K562 (cell line): ENCODE results near the gene TULP4. TPM values are rescaled to one million over a fixed set of nuclear protein-coding genes. Genes with fewer than 3 reads are reported as not detected.
"Not testable (repeated sequence)": the region's sequence is repeated elsewhere in the genome, so short reads cannot be mapped to it uniquely, and the experiment has no call there.

Source experiments
- ATAC-seq: fragments of 200-7000 bp; cut with Tn5 transposase; 3 replicates; pipeline ENCODE4 v1.9.1; 2020; ENCODE audit warnings: moderate library complexity
- BruUV-seq: library from RNA; stranded (reverse); fragments of 400-500 nt; replicated peaks from 2 replicates; lab custom pipeline; 2021; lab: Mats Ljungman, UMichigan
- CTCF ChIA-PET: fragments of 300-600 bp; formaldehyde crosslinking; extraction: SDS; loops from one replicate; lab custom pipeline; 2021; ENCODE audit warnings: low intra/inter-chr PET ratio; lab: Yijun Ruan, JAX
- POLR2A ChIA-PET: fragments of 300-600, 350-650 bp; sonication (Branson Sonifier 250); formaldehyde crosslinking; extraction: SDS; loops from one replicate; lab custom pipeline; 2021; ENCODE audit warnings: antibody characterized with exemption, inconsistent platforms; lab: Yijun Ruan, JAX
- DNase-seq, 4 experiments: peaks; one replicate each; pipeline versions ENCODE4 v3.0.0 to v3.0.0-alpha.2; 2011 to 2018; ENCODE audit warnings: low spot score in 3 of 4, mixed read lengths in 3 of 4; ENCODE audit errors: extremely low read depth in 1 of 4
- FAIRE-seq: peaks from 2 replicates; lab custom pipeline; 2011; peaks lifted over from hg19 to GRCh38; lab: Jason Lieb, UNC
- H2AFZ ChIP-seq: 2 replicates; pipeline ENCODE4 v1.6.0; 2011; ENCODE audit warnings: low read depth, low read length, control low read depth, inconsistent platforms
- H3K27ac ChIP-seq: fragments of 200-600 bp; 3 replicates; pipeline ENCODE4 v1.8.0; 2011; ENCODE audit warnings: low read depth, mild to moderate bottlenecking, control low read depth, inconsistent platforms, low read length, moderate library complexity, mixed read lengths; ENCODE audit errors: extremely low read depth
- H3K27me3 ChIP-seq, 2 experiments: fragments of 300-600 bp in 1 of 2; 2 replicates in 1 of 2; 3 replicates in 1 of 2; pipeline versions ENCODE4 v1.6.0 to v1.8.0; 2011; ENCODE audit warnings: inconsistent platforms in 2 of 2, low read length in 2 of 2, mild to moderate bottlenecking in 1 of 2, mixed read lengths in 1 of 2, moderate library complexity in 1 of 2; ENCODE audit not compliant: control insufficient read depth in 2 of 2, insufficient read depth in 2 of 2
- H3K36me3 ChIP-seq: fragments of 300-600 bp; 3 replicates; pipeline ENCODE4 v1.8.0; 2011; ENCODE audit warnings: mild to moderate bottlenecking, low read length, inconsistent platforms; ENCODE audit not compliant: control insufficient read depth, insufficient read depth
- H3K4me1 ChIP-seq, 2 experiments: fragments of 200-600 bp in 1 of 2; replicated peaks in 1 of 2; 2 replicates in 1 of 2; 3 replicates in 1 of 2; pipeline versions ENCODE4 v1.5.1 to v1.8.0; 2011; ENCODE audit warnings: inconsistent platforms in 2 of 2, low read length in 2 of 2, mild to moderate bottlenecking in 1 of 2, mixed read lengths in 1 of 2, moderate library complexity in 1 of 2; ENCODE audit not compliant: control insufficient read depth in 2 of 2, insufficient read depth in 2 of 2
- H3K4me2 ChIP-seq: 2 replicates; pipeline ENCODE4 v1.6.1; 2011; ENCODE audit warnings: low read length, control low read depth, inconsistent platforms, mixed read lengths; ENCODE audit not compliant: insufficient read depth
- H3K4me3 ChIP-seq: fragments of 200-600 bp; sonication (generic), shearing (Covaris generic); 2 replicates; pipeline ENCODE4 v1.5.1; 2016; ENCODE audit warnings: control low read depth, inconsistent platforms
- H3K79me2 ChIP-seq: fragments of 200-600 bp; 3 replicates; pipeline ENCODE4 v1.8.0; 2011; ENCODE audit warnings: low read length, inconsistent platforms; ENCODE audit not compliant: control insufficient read depth, insufficient read depth
- H3K9ac ChIP-seq, 2 experiments: 2 replicates each; pipeline versions ENCODE4 v1.6.0 to v1.6.1; 2011; ENCODE audit warnings: low read depth in 2 of 2, low read length in 2 of 2, control low read depth in 1 of 2, inconsistent platforms in 1 of 2, mild to moderate bottlenecking in 1 of 2, mixed read lengths in 1 of 2; ENCODE audit not compliant: insufficient read depth in 1 of 2
- H3K9me1 ChIP-seq: one replicate; pipeline ENCODE4 v1.6.0; 2011; ENCODE audit warnings: inconsistent platforms, mild to moderate bottlenecking, low read length, moderate library complexity; ENCODE audit not compliant: control insufficient read depth, insufficient read depth
- H3K9me3 ChIP-seq: replicated peaks from 2 replicates; pipeline ENCODE4 v1.5.1; 2011; ENCODE audit warnings: low read depth, low read length, inconsistent platforms; ENCODE audit not compliant: control insufficient read depth, insufficient read depth
- H4K20me1 ChIP-seq: replicated peaks from 2 replicates; pipeline ENCODE4 v1.6.1; 2011; ENCODE audit warnings: low read length, inconsistent platforms, mixed read lengths; ENCODE audit not compliant: control insufficient read depth, insufficient read depth
- CC2D1A ChIP-seq: fragments of 450-650 bp; IDR thresholded peaks from 2 replicates; pipeline ENCODE4 v1.6.1; 2017; ENCODE audit warnings: mild to moderate bottlenecking
- CREB3 ChIP-seq: fragments of 450-650 bp; conservative IDR thresholded peaks from 2 replicates; pipeline ENCODE4 v1.6.1; 2016; ENCODE audit warnings: missing genetic modification characterization, low read depth, mild to moderate bottlenecking, missing compliant biosample characterization, moderate library complexity
- CREB3L1 ChIP-seq: fragments of 450-650 bp; IDR thresholded peaks from 2 replicates; pipeline ENCODE4 v1.6.1; 2014; ENCODE audit warnings: low read depth, mild to moderate bottlenecking, moderate library complexity, borderline replicate concordance
- KAT7 ChIP-seq: sonication (generic); formaldehyde crosslinking; IDR thresholded peaks from 2 replicates; pipeline ENCODE4 v1.8.0; 2022; ENCODE audit warnings: missing genetic modification reagents, mild to moderate bottlenecking, borderline replicate concordance
- KAT8 ChIP-seq: fragments of 450-650 bp; IDR thresholded peaks from 2 replicates; pipeline ENCODE4 v1.6.1; 2016; ENCODE audit warnings: low read depth, mild to moderate bottlenecking
- KDM5B ChIP-seq: fragments of 200-600 bp; sonication (generic); IDR thresholded peaks from 2 replicates; pipeline ENCODE4 v1.6.1; 2012; ENCODE audit warnings: low read depth, mild to moderate bottlenecking, moderate library complexity, low read length, control low read depth, inconsistent platforms; ENCODE audit not compliant: insufficient replicate concordance
- MTA3 ChIP-seq: fragments of 450-650 bp; formaldehyde crosslinking; IDR thresholded peaks from 2 replicates; pipeline ENCODE4 v1.6.1; 2017; ENCODE audit warnings: mild to moderate bottlenecking, borderline replicate concordance
- USF1 ChIP-seq: sonication (generic); formaldehyde crosslinking; IDR thresholded peaks from 2 replicates; pipeline ENCODE4 v1.9.0; 2022; ENCODE audit warnings: mild to moderate bottlenecking, missing genetic modification reagents
- ZNF830 ChIP-seq: fragments of 250-450 bp; sonication (Bioruptor Pico); IDR thresholded peaks from 2 replicates; pipeline ENCODE4 v1.5.0; 2021; ENCODE audit warnings: mild to moderate bottlenecking
- WGBS: fragments of 100-300 bp; shearing (Covaris generic); methylation state at CpG from one replicate; pipeline ENCODE4 v1.1.6; 2016; ENCODE audit warnings: low coverage, mixed read lengths; ENCODE audit not compliant: insufficient coverage; ENCODE audit errors: missing lambda C conversion rate; 5-methylcytosine and 5-hydroxymethylcytosine counted together
- in situ Hi-C: fragments of 300-500 bp; cut with MboI; formaldehyde crosslinking; loops from 4 replicates; pipeline ENCODE4 v1.15.0; 2018; ENCODE audit warnings: inconsistent platforms, mixed read lengths
- intact Hi-C: fragments of 100-400 bp; cut with micrococcal nuclease; formaldehyde crosslinking; loops from 2 replicates; pipeline ENCODE4 v1.14.2; 2022
- polyA plus RNA-seq, 8 experiments: library from polyadenylated mRNA; depleted of rRNA in 4 of 8; stranded (reverse) in 5 of 8; unstranded in 3 of 8; fragments of >200 nt; fragmentation: Nextera tagmentation in 2 of 8; fragmentation: Illumina TruSeq in 1 of 8; extraction: Ambion mirVana in 2 of 8; extraction: Trizol in 1 of 8; gene quantifications; 2 replicates each; pipeline versions ENCODE4 v1.2.1 to v1.2.3, GENCODE V29; 2011 to 2014; ENCODE audit warnings: inconsistent platforms in 1 of 8, missing spikeins in 1 of 8
- total RNA-seq, 7 experiments: library from RNA; depleted of rRNA in 6 of 7; stranded (reverse); fragments of >200 nt in 6 of 7; fragmentation: Illumina TruSeq in 2 of 7; extraction: Trizol in 2 of 7; gene quantifications; 2 replicates each; pipeline versions ENCODE4 v1.2.1 to v1.2.3, GENCODE V29; 2011 to 2021; ENCODE audit warnings: low replicate concordance in 1 of 7

Gene TULP4
- total and polyA plus RNA-seq, 9 of the 15 experiments (the other 6 are each of a cell fraction or from before 2014, with no cell fraction given): 1.2 to 50.4 (median 11.0) TPM

GRCh38 chr6:158344534-158344933 lies 32.3 kb downstream of the TULP4 start (continued):
- no peak for TF ChIP-seq CREB3

GRCh38 chr6:158345444-158345843 lies 33.2 kb downstream of the TULP4 start:
- H4K20me1 ChIP-seq, intact Hi-C loops, ATAC-seq, H3K27ac ChIP-seq, H3K36me3 ChIP-seq, H2AFZ ChIP-seq, FAIRE-seq, BruUV-seq, H3K9me1 ChIP-seq, CTCF ChIA-PET, POLR2A ChIA-PET, H3K4me1 ChIP-seq, H3K4me3 ChIP-seq, DNase-seq, H3K79me2 ChIP-seq, in situ Hi-C loops, H3K27me3 ChIP-seq, H3K4me2 ChIP-seq, H3K9ac ChIP-seq, H3K9me3 ChIP-seq: not testable (repeated sequence)
- 78% methylated on average over 6 of the region's 6 CpGs for WGBS

GRCh38 chr6:158347335-158347734 lies 35.1 kb downstream of the TULP4 start:
- no peaks in the 10 kb centered on the region; the same call in 1 of the 2 replicates for H3K9me3 ChIP-seq
- no peak for ATAC-seq
- no peaks in the 10 kb centered on the region for H3K27me3 ChIP-seq
- FAIRE-seq: no peak
- ChIA-PET POLR2A (interaction anchor here (0.7 kb wide), 1 partner anchor 133 kb away, joined by 3 read pairs; no protein-coding TSS in a partner anchor), CTCF (no interaction called here)
- no peak for DNase-seq
- no peak overlapping the region for H3K4me2 ChIP-seq
- H3K9ac ChIP-seq: no peak overlapping the region
- no peaks in the 10 kb centered on the region for H4K20me1 ChIP-seq
- no peaks in the 10 kb centered on the region for H3K9me1 ChIP-seq
- intact Hi-C loops (no loop called here), in situ Hi-C loops (no loop called here)
- H3K4me1 ChIP-seq: no peaks in the 10 kb centered on the region
- no peaks in the 10 kb centered on the region for H3K36me3 ChIP-seq
- no peak overlapping the region for H3K27ac ChIP-seq
- no peak overlapping the region for H3K4me3 ChIP-seq
- H3K79me2 ChIP-seq: no peaks in the 10 kb centered on the region
- no TSS peak for BruUV-seq
- no peak overlapping the region for H2AFZ ChIP-seq
- 80% methylated on average over 2 of the region's 2 CpGs for WGBS
- no peak for TF ChIP-seq CREB3L1
- TF ChIP-seq KAT7 (CRISPR knock-in tag): no peak
- no peak for TF ChIP-seq KDM5B
- no peak for TF ChIP-seq CC2D1A
- TF ChIP-seq USF1 (CRISPR knock-in tag): no peak
- no peak for TF ChIP-seq MTA3
- no peak for TF ChIP-seq KAT8
- TF ChIP-seq ZNF830: no peak
